Measurements from ENCODE around the gene MAP3K12.

The MAP3K12 gene

GRCh38 chr12:53430116-53430515 is 69.1 kb downstream of the MAP3K12 start:
- DNase-seq: no peak

Measured in activated T-cell treated with anti-CD3 and anti-CD28 coated beads, Interleukin-2, amount 50 U/mL, for 48 hours (primary cell).